SU-DHL-6 (cell line): ENCODE measurements around the gene CDH23.

Experiments
- H2AFZ ChIP-seq: fragments of 200-600 bp; sonication (generic); 2 replicates; pipeline ENCODE4 v1.6.1; 2014; ENCODE audit warnings: low read depth, mild to moderate bottlenecking, moderate library complexity, mixed read lengths, antibody characterized with exemption, low read length; ENCODE audit not compliant: severe bottlenecking
- H3F3A ChIP-seq: fragments of 200-600 bp; shearing (Covaris generic); 2 replicates; pipeline ENCODE4 v1.6.0; 2016; ENCODE audit warnings: antibody characterized with exemption, mild to moderate bottlenecking; ENCODE audit not compliant: insufficient read depth
- H3K27ac ChIP-seq: fragments of 200-600 bp; sonication (generic); 2 replicates; pipeline ENCODE4 v1.5.1; 2016; ENCODE audit warnings: low read depth, mild to moderate bottlenecking, low read length, moderate library complexity, mixed read lengths
- H3K27me3 ChIP-seq: fragments of 200-600 bp; sonication (generic), shearing (Covaris generic); 2 replicates; pipeline ENCODE4 v1.6.0; 2014; ENCODE audit warnings: mild to moderate bottlenecking, low read length
- H3K36me3 ChIP-seq: fragments of 200-600 bp; sonication (generic); 2 replicates; pipeline ENCODE4 v1.6.1; 2014; ENCODE audit warnings: mild to moderate bottlenecking, low read length, mixed read lengths
- H3K4me2 ChIP-seq: fragments of 300-600, 200-600 bp; shearing (Covaris generic), sonication (generic); 2 replicates; pipeline ENCODE4 v1.6.0; 2014; ENCODE audit warnings: low read length, low read depth, mild to moderate bottlenecking; ENCODE audit not compliant: poor library complexity, severe bottlenecking
- H3K4me3 ChIP-seq: fragments of 200-600 bp; sonication (generic); 2 replicates; pipeline ENCODE4 v1.5.1; 2014; ENCODE audit warnings: antibody characterized with exemption, low read length, mild to moderate bottlenecking, mixed read lengths; ENCODE audit not compliant: insufficient read depth, poor library complexity, severe bottlenecking
- H3K79me2 ChIP-seq: fragments of 200-600 bp; sonication (generic); 2 replicates; pipeline ENCODE4 v1.6.1; 2014; ENCODE audit warnings: mild to moderate bottlenecking, low read length, moderate library complexity; ENCODE audit not compliant: insufficient read depth
- H3K9ac ChIP-seq: fragments of 200-600 bp; sonication (generic); 2 replicates; pipeline ENCODE4 v1.7.0; 2014; ENCODE audit warnings: mild to moderate bottlenecking, low read length
- H3K9me2 ChIP-seq: fragments of 200-600 bp; sonication (generic); replicated peaks from 2 replicates; pipeline ENCODE4 v1.6.1; 2014; ENCODE audit warnings: low read length; ENCODE audit not compliant: insufficient read depth
- H3K9me3 ChIP-seq: fragments of 200-600 bp; sonication (generic); 2 replicates; pipeline ENCODE4 v1.6.1; 2014; ENCODE audit warnings: low read length, mixed read lengths; ENCODE audit not compliant: insufficient read depth
- H4K20me1 ChIP-seq: fragments of 200-600 bp; sonication (generic); 2 replicates; pipeline ENCODE4 v1.6.1; 2014; ENCODE audit warnings: low read depth, mild to moderate bottlenecking, antibody characterized with exemption, low read length, moderate library complexity, mixed read lengths
- CTCF ChIP-seq: fragments of 200-600 bp; sonication (generic); IDR thresholded peaks from one replicate; pipeline ENCODE4 v1.5.1; 2017; ENCODE audit warnings: antibody characterized with exemption, mild to moderate bottlenecking, low read length, moderate library complexity; ENCODE audit not compliant: insufficient read depth, poor library complexity, severe bottlenecking
- EZH2phosphoT487 ChIP-seq: fragments of 200-600 bp; sonication (generic), shearing (Covaris generic); conservative IDR thresholded peaks from 2 replicates; pipeline ENCODE4 v1.6.1; 2018; ENCODE audit warnings: mild to moderate bottlenecking, antibody characterized with exemption, low read length, moderate library complexity, mixed read lengths

Gene CDH23

GRCh38 chr10:71616817-71617654 lies 220.3 kb downstream of the CDH23 start:
- H3K27ac ChIP-seq, result no peak overlapping the region
- H2AFZ ChIP-seq, result no peak overlapping the region
- no peaks in the 10 kb centered on the region for H3F3A ChIP-seq
- no peak overlapping the region for H3K9ac ChIP-seq
- H3K4me3 ChIP-seq, result no peak overlapping the region
- no peaks in the 10 kb centered on the region for H3K27me3 ChIP-seq
- no peaks in the 10 kb centered on the region for H3K9me2 ChIP-seq
- no peaks in the 10 kb centered on the region for H3K36me3 ChIP-seq
- no peaks in the 10 kb centered on the region for H3K9me3 ChIP-seq
- no peaks in the 10 kb centered on the region for H3K79me2 ChIP-seq
- H3K4me2 ChIP-seq, result no peak overlapping the region
- no peaks in the 10 kb centered on the region for H4K20me1 ChIP-seq
- TF ChIP-seq CTCF, result no peak
- no peak for TF ChIP-seq EZH2phosphoT487

GRCh38 chr10:71618176-71618575 lies 221.5 kb downstream of the CDH23 start:
- Histone ChIP-seq H2AFZ (no peak overlapping the region), H3K79me2 (no peaks in the 10 kb centered on the region), H3K27me3 (no peaks in the 10 kb centered on the region), H3K9me2 (no peaks in the 10 kb centered on the region), H3F3A (no peaks in the 10 kb centered on the region), H3K27ac (no peak overlapping the region), H3K36me3 (no peaks in the 10 kb centered on the region), H3K9ac (no peak overlapping the region), H3K4me2 (no peak overlapping the region), H3K4me3 (no peak overlapping the region), H4K20me1 (no peaks in the 10 kb centered on the region), H3K9me3 (no peaks in the 10 kb centered on the region)
- TF ChIP-seq EZH2phosphoT487, result no peak
- no peak for TF ChIP-seq CTCF

- Histone ChIP-seq H3K9me2 (no peaks in the 10 kb centered on the region), H3K4me2 (no peak overlapping the region), H3K79me2 (no peaks in the 10 kb centered on the region), H3K9ac (no peak overlapping the region), H3F3A (no peaks in the 10 kb centered on the region), H3K27me3 (no peaks in the 10 kb centered on the region), H2AFZ (no peak overlapping the region), H3K36me3 (no peaks in the 10 kb centered on the region), H3K9me3 (no peaks in the 10 kb centered on the region), H4K20me1 (no peaks in the 10 kb centered on the region), H3K27ac (no peak overlapping the region), H3K4me3 (no peak overlapping the region)
- no peak for TF ChIP-seq CTCF
- TF ChIP-seq EZH2phosphoT487, result no peak
Measured at GRCh38 chr10:71618598-71618997, 221.9 kb downstream of the CDH23 start.
